CD4-positive, alpha-beta T cell treated with Interleukin-15 for 1 hour (primary cell): ENCODE results near the gene CHST13.
"Not testable (repeated sequence)": the region's sequence is repeated elsewhere in the genome, so short reads cannot be mapped to it uniquely, and the experiment has no call there.

ENCODE experiments used
- DNase-seq: peaks from one replicate; pipeline ENCODE4 v3.0.0-alpha.2; 2020

Gene CHST13

GRCh38 chr3:126556637-126557414 is 32.9 kb downstream of the CHST13 start:
- DNase-seq: no peak

DNA sequence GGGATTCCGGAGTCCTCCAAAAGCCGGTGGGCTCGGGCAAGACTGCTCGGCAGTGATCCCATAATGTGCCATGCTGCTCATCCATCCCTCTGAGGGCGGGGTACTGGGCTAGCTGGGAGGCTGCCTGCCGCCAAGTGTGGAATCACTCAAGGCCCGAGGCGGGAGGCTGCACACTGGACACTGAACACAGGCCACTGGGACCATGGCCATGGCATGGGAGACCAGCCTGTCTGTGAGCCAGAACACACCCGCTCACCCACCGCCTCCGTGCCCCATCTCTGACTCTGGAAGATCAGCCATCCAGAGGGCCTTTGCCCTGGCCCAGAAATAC is 33.4 kb downstream of the CHST13 start:
- peak; percentile 5 for DNase-seq

- no peak for DNase-seq
Observed at GRCh38 chr3:126557761-126558160, 33.8 kb downstream of the CHST13 start.

GRCh38 chr3:126558336-126559071 is 34.5 kb downstream of the CHST13 start, which contains the start of gene C3orf22:
Gene C3orf22 (minus strand): TSS chr3:126558932. CDS start chr3:126553390, 5,542 bp downstream.
- DNase-seq: no peak

DNA sequence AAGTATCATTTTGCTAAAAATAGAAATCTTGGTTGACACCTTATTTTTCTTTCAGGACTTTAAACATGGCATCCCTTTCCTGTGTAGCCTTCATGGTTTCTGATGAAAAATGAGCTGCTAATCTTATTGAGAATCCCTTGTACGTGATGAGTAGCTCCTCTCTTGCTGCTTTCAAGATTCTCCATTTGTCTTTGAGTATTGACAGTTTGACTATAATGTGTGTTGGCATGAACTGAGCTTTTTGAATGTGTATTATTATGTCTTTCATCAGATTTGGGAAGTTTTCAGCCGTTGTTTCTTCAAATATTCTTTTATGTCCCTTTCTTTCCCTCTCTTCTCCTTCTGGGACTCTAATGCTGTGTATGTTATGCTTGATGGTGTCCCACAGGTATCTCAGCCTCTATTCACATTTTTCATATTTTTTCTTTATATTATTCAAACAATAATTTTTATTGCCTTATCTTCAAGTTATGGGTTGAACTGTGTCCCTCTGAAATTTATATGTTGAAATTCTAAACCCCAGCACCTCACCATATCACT is 38.9 kb downstream of the CHST13 start:
- DNase-seq: no peak

DNA sequence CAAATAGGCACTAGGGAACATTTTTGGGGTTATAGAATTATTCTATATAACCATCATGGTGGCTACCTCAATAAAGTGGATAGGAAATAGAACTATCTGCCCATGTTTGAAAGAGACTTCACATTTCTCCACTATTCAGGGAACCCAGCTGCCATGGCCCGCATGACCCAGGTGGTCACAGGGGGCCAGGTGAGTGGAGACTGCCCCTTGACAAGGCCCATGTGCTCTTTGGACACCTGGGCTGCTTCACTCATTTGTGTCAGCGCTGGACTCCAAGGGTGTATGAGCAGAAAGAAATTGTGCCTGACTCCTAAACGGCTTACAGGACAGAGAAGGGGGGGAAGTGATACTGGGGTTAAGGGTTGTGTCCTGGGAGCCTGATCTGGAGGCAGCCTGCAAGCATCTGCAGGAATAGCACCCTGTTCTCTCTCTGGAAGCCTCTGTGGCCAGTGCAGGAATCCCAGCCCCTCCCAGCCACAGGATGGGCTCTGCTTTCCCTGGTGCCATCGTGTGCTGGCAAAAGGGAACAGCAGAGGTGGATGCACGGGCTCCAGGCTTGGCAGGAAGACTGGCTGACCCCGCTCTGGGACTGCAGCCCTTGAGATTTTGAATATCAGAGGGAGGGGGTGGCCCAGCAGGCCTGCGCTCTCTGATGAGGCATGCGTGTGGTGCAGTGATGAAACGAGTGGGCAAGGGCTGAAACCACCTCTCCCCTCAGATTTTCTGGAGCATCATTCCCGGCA is 43.9 kb downstream of the CHST13 start:
- DNase-seq: no peak

DNA sequence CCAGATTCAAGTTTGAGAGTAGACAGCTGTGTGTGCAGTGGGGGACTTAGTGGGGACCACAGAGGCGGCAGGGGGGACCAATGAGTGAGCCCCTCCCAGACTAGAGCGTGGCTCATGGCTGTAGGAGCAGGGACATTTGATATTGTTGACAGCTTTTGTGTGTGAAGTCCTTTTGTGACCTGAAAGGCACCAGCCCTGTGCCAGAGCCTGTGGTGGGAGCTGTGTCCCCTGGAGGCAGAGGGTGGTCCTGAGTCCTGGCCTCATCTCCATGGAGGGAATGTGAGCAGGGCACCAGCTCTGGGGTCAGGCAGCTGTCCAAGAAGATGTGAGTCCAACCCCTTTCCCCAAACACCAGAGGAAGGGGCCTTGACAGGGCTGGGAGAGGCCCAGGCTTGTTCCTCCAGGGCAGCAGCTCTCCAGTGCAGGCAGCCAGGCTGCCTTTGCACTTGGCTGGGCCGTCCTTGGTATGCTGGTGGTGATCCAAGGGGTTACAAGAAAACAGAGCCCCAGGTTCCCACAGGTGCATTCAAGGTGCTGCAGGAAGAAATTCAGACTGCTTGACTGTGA is 44.9 kb downstream of the CHST13 start:
- no peak for DNase-seq

DNA sequence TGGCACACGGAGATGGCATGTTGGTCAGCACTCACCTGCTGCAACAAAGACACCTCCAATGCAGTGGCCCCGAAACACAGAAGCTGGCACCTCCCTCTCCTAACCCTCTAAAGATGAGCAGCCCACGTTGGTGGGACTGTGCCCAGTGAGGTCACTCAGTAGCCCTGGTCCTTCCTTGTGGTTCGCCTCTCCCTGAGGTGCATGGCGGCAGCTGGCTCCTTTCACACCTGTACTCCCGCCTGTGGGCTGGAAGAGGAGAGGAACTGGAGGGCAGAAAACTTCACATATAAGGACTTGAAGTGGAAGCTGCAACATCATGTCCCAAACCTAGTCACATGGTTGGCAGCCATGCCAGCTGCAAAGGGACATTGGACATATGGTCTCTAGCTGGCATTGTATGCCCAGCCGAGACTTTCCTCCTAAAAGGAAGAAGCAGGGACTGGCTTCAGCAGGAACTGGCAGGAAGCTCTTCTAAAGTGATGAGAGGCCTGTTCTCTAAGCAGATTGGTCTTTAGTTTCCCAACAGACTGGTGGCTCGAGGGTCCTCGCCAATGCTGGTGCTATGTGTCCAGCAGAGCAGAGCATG is 45.5 kb downstream of the CHST13 start:
- no peak for DNase-seq

GRCh38 chr3:126570103-126570541 is 46.2 kb downstream of the CHST13 start:
- DNase-seq: no peak

GRCh38 chr3:126571078-126571477 is 47.1 kb downstream of the CHST13 start:
- no peak for DNase-seq

GRCh38 chr3:126573492-126574117 is 49.6 kb downstream of the CHST13 start:
- no peak for DNase-seq

GRCh38 chr3:126577261-126577660 is 53.3 kb downstream of the CHST13 start:
- DNase-seq: no peak

GRCh38 chr3:126578702-126579101 is 54.7 kb downstream of the CHST13 start:
- no peak for DNase-seq

DNA sequence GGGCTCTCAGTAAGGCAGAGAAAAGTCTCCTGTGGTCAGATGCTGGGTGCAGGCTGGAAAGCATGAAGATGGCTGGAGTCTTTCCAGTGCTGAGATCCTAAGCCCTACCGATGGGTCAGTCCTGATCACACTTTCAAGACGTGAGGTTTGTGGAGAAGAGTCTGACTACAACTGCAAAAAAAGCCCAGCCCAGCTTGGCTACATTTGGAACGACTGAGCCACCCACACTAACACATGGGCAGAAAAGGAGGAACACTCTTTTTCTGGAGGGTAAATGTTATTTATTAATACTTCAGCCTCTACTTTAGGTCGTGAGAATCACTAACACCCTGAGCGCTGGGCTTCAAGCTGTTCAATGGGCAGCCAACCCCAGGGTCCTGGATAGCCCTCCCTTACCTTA is 56.8 kb downstream of the CHST13 start:
- no peak for DNase-seq

GRCh38 chr3:126581569-126581968 is 57.6 kb downstream of the CHST13 start:
- DNase-seq: no peak

DNA sequence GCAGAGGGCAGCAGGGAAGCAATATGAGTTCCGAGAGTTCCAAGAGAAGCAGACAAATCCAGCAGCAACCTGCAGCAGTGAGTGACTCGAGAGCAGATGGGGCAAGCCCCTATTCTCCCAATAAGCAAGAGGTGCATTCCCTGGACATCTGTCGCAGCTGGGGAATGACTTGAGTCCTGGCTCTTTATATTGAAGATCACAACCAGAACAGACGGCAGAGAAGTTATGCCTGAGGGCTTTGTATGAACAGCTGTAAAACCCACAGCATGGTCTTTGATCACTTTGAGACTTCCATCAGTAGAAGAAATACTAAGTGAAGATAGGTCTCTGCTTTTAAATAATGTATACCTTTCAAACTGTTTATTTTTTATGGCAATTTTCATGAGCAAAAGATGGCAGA is 58.4 kb downstream of the CHST13 start:
- DNase-seq: no peak

DNA sequence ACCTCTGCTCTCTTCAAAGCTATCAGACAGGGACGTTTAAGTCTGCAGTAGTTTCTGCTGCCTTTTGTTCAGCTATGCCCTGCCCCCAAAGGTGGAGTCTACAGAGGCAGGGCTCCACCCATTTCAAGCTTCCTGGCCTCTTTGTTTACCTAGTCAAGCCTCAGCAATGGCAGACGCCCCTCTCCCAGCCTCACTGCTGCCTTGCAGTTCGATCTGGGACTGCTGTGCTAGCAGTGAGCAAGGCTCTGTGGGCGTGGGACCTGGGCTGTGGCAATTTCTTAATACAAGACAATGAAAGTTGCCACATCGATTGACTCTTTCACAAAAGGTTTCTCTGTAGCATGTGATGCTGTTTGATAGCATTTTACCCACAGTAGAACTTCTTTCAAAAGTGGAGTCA is 67.6 kb downstream of the CHST13 start:
- DNase-seq: not testable (repeated sequence)
